ENCODE measurements around the gene DHX34.
"Not testable (repeated sequence)": the region's sequence is repeated elsewhere in the genome, so short reads cannot be mapped to it uniquely, and the experiment has no call there.

The DHX34 gene

GRCh38 chr19:47331931-47332547, 17.1 kb upstream of the DHX34 start, which contains the start of gene C5AR2:
C5AR2 (plus strand) TSS chr19:47332175; CDS start chr19:47340800, 8,625 bp downstream.
- no peak for DNase-seq

GRCh38 chr19:47336765-47337718, 12.1 kb upstream of the DHX34 start:
- DNase-seq = not testable (repeated sequence)

GRCh38 chr19:47339196-47339880, 9.8 kb upstream of the DHX34 start:
- DNase-seq = no peak

GRCh38 chr19:47340477-47341208, 8.5 kb upstream of the DHX34 start:
- no peak for DNase-seq

GRCh38 chr19:47341734-47342133, 7.4 kb upstream of the DHX34 start:
- DNase-seq = no peak

- no peak for DNase-seq
Observed at GRCh38 chr19:47343194-47343802, 5.8 kb upstream of the DHX34 start.

GRCh38 chr19:47344425-47344824, 4.7 kb upstream of the DHX34 start:
- DNase-seq = no peak

- not testable (repeated sequence) for DNase-seq
Observed at GRCh38 chr19:47346024-47346423, 3.1 kb upstream of the DHX34 start.

- no peak for DNase-seq
Observed at GRCh38 chr19:47350630-47351029, 1.5 kb downstream of the DHX34 start.

- peak; percentile 5 for DNase-seq
Observed at GRCh38 chr19:47351548-47351947, 2.4 kb downstream of the DHX34 start.

GRCh38 chr19:47352095-47352494, 3.0 kb downstream of the DHX34 start:
- DNase-seq = no peak

- no peak for DNase-seq
Observed at GRCh38 chr19:47353307-47353712, 4.2 kb downstream of the DHX34 start.

- DNase-seq = no peak
Observed at GRCh38 chr19:47356900-47357299, 7.8 kb downstream of the DHX34 start.

GRCh38 chr19:47357788-47358680, 8.9 kb downstream of the DHX34 start:
- no peak for DNase-seq

GRCh38 chr19:47358936-47359335, 9.8 kb downstream of the DHX34 start:
- no peak for DNase-seq

- DNase-seq = no peak
Observed at GRCh38 chr19:47362321-47362720, 13.2 kb downstream of the DHX34 start.

- no peak for DNase-seq
Observed at GRCh38 chr19:47363758-47364531, 14.8 kb downstream of the DHX34 start.

GRCh38 chr19:47365455-47365854, 16.3 kb downstream of the DHX34 start:
- DNase-seq = not testable (repeated sequence)

GRCh38 chr19:47370045-47370611, 21.0 kb downstream of the DHX34 start:
- no peak for DNase-seq

GRCh38 chr19:47371261-47371660, 22.1 kb downstream of the DHX34 start:
- DNase-seq = no peak
